K562 (cell line): ENCODE data around the gene PDE11A. TPM values are rescaled to one million over a fixed set of nuclear protein-coding genes. Genes with fewer than 3 reads are reported as not detected.

Experiments
- ARID3B ChIP-seq: fragments of 250-450 bp; sonication (Bioruptor Pico); IDR thresholded peaks from 2 replicates; pipeline ENCODE4 v1.4.0; 2020; ENCODE audit warnings: borderline replicate concordance
- CC2D1A ChIP-seq: fragments of 450-650 bp; IDR thresholded peaks from 2 replicates; pipeline ENCODE4 v1.6.1; 2017; ENCODE audit warnings: mild to moderate bottlenecking
- CCNT2 ChIP-seq: IDR thresholded peaks from 2 replicates; pipeline ENCODE4 v1.6.1; 2011; ENCODE audit warnings: borderline replicate concordance, low read depth, mild to moderate bottlenecking, moderate library complexity, mixed read lengths, low read length; ENCODE audit not compliant: insufficient read length; ENCODE audit errors: extremely low read depth
- CHD2 ChIP-seq: IDR thresholded peaks from 2 replicates; pipeline ENCODE4 v1.6.1; 2011; ENCODE audit warnings: low read depth, low read length
- ETS2 ChIP-seq: IDR thresholded peaks from 2 replicates; pipeline ENCODE4 v1.6.1; 2016; ENCODE audit warnings: borderline replicate concordance, missing genetic modification characterization, mild to moderate bottlenecking, moderate library complexity, missing compliant biosample characterization; ENCODE audit not compliant: poor library complexity, severe bottlenecking
- GATA2 ChIP-seq: sonication (generic); formaldehyde crosslinking; IDR thresholded peaks from 2 replicates; pipeline ENCODE4 v1.4.0; 2020; ENCODE audit warnings: mild to moderate bottlenecking, missing genetic modification reagents
- GTF2A2 ChIP-seq: IDR thresholded peaks from 2 replicates; pipeline ENCODE4 v1.6.1; 2016; ENCODE audit warnings: mild to moderate bottlenecking, missing genetic modification characterization, missing compliant biosample characterization
- NFIX ChIP-seq: fragments of 250-450 bp; sonication (Bioruptor Pico); IDR thresholded peaks from 2 replicates; pipeline ENCODE4 v1.4.0; 2020; ENCODE audit warnings: low read depth, mild to moderate bottlenecking, moderate library complexity
- PTBP1 ChIP-seq: fragments of 200-400 bp; formaldehyde crosslinking; IDR thresholded peaks from 2 replicates; pipeline ENCODE4 v1.6.1; 2017; ENCODE audit warnings: low read depth, low read length
- RFX1 ChIP-seq: fragments of 450-650 bp; IDR thresholded peaks from 2 replicates; pipeline ENCODE4 v1.6.1; 2016; ENCODE audit warnings: mild to moderate bottlenecking, moderate library complexity
- SNAPC5 ChIP-seq: fragments of 250-450 bp; sonication (Bioruptor Pico); IDR thresholded peaks from 2 replicates; pipeline ENCODE4 v1.8.0; 2021; ENCODE audit warnings: moderate library complexity, mild to moderate bottlenecking, inconsistent platforms
- SRF ChIP-seq, 2 experiments: fragments of 250-450, 450-650 bp in 1 of 2; sonication (Bioruptor Pico) in 1 of 2; sonication (generic) in 1 of 2; formaldehyde crosslinking; IDR thresholded peaks; 2 replicates each; pipeline versions ENCODE4 v1.5.0 to v1.5.1; 2020 to 2022; ENCODE audit warnings: mild to moderate bottlenecking in 1 of 2, missing genetic modification reagents in 1 of 2
- STAT5B ChIP-seq: fragments of 250-450 bp; sonication (Bioruptor Pico); IDR thresholded peaks from 2 replicates; pipeline ENCODE4 v1.8.0; 2021; ENCODE audit warnings: mild to moderate bottlenecking, inconsistent platforms
- TAF15 ChIP-seq: fragments of 200-400 bp; formaldehyde crosslinking; IDR thresholded peaks from 2 replicates; pipeline ENCODE4 v1.6.1; 2017; ENCODE audit warnings: mild to moderate bottlenecking, low read depth, low read length, moderate library complexity
- TFAM ChIP-seq: fragments of 250-450 bp; sonication (Bioruptor Pico); conservative IDR thresholded peaks from 2 replicates; pipeline ENCODE4 v1.5.0; 2021; ENCODE audit warnings: mild to moderate bottlenecking, moderate library complexity
- ZKSCAN3 ChIP-seq: fragments of 250-450 bp; sonication (Bioruptor Pico); IDR thresholded peaks from 2 replicates; pipeline ENCODE4 v1.4.0; 2020
- ZNF146 ChIP-seq: IDR thresholded peaks from one replicate; pipeline ENCODE4 v1.6.1; 2018; ENCODE audit warnings: missing compliant biosample characterization; ENCODE audit not compliant: unreplicated experiment
- ZNF282 ChIP-seq: sonication (generic); formaldehyde crosslinking; IDR thresholded peaks from 2 replicates; pipeline ENCODE4 v1.8.1; 2023; ENCODE audit warnings: missing genetic modification reagents
- ZNF407 ChIP-seq: fragments of 450-650 bp; IDR thresholded peaks from 2 replicates; pipeline ENCODE4 v1.6.1; 2016; ENCODE audit warnings: low read depth
- ZNF79 ChIP-seq: fragments of 250-450 bp; sonication (Bioruptor Pico); IDR thresholded peaks from 2 replicates; pipeline ENCODE4 v1.4.0; 2020; ENCODE audit warnings: low read depth, mild to moderate bottlenecking, moderate library complexity
- polyA plus RNA-seq, 8 experiments: library from polyadenylated mRNA; depleted of rRNA in 4 of 8; stranded (reverse) in 5 of 8; unstranded in 3 of 8; fragments of >200 nt; fragmentation: Nextera tagmentation in 2 of 8; fragmentation: Illumina TruSeq in 1 of 8; extraction: Ambion mirVana in 2 of 8; extraction: Trizol in 1 of 8; gene quantifications; 2 replicates each; pipeline versions ENCODE4 v1.2.1 to v1.2.3, GENCODE V29; 2011 to 2014; ENCODE audit warnings: inconsistent platforms in 1 of 8, missing spikeins in 1 of 8
- total RNA-seq, 7 experiments: library from RNA; depleted of rRNA in 6 of 7; stranded (reverse); fragments of >200 nt in 6 of 7; fragmentation: Illumina TruSeq in 2 of 7; extraction: Trizol in 2 of 7; gene quantifications; 2 replicates each; pipeline versions ENCODE4 v1.2.1 to v1.2.3, GENCODE V29; 2011 to 2021; ENCODE audit warnings: low replicate concordance in 1 of 7

Gene PDE11A
- total and polyA plus RNA-seq, 9 of the 15 experiments (the other 6 are each of a cell fraction or from before 2014, with no cell fraction given): 3.2 to 22.1 (median 5.7) TPM

GRCh38 chr2:177693658-177694339 is 378.8 kb downstream of the PDE11A start (continued):
- TF ChIP-seq ZNF407 (no peak), NFIX (CRISPR knock-in tag) (no peak), ZNF146 (CRISPR knock-in tag) (no peak), ZNF282 (CRISPR knock-in tag) (no peak), ARID3B (CRISPR knock-in tag) (no peak), ETS2 (tag) (no peak), STAT5B (CRISPR knock-in tag) (no peak), SRF (CRISPR knock-in tag; IDR thresholded peaks at IDR 0.05) (no peak), TFAM (CRISPR knock-in tag) (no peak), GTF2A2 (tag) (no peak), GATA2 (peak; percentile 89), CC2D1A (peak; percentile 68; the same call in 1 of the 2 replicates), ZKSCAN3 (CRISPR knock-in tag) (no peak), RFX1 (no peak), PTBP1 (no peak), SNAPC5 (CRISPR knock-in tag) (no peak), TAF15 (no peak), CCNT2 (peak; percentile 92), CHD2 (no peak), ZNF79 (CRISPR knock-in tag) (no peak)
